ENCODE results near the gene IMMT.
"Not testable (repeated sequence)": the region's sequence is repeated elsewhere in the genome, so short reads cannot be mapped to it uniquely, and the experiment has no call there.

IMMT gene

DNA sequence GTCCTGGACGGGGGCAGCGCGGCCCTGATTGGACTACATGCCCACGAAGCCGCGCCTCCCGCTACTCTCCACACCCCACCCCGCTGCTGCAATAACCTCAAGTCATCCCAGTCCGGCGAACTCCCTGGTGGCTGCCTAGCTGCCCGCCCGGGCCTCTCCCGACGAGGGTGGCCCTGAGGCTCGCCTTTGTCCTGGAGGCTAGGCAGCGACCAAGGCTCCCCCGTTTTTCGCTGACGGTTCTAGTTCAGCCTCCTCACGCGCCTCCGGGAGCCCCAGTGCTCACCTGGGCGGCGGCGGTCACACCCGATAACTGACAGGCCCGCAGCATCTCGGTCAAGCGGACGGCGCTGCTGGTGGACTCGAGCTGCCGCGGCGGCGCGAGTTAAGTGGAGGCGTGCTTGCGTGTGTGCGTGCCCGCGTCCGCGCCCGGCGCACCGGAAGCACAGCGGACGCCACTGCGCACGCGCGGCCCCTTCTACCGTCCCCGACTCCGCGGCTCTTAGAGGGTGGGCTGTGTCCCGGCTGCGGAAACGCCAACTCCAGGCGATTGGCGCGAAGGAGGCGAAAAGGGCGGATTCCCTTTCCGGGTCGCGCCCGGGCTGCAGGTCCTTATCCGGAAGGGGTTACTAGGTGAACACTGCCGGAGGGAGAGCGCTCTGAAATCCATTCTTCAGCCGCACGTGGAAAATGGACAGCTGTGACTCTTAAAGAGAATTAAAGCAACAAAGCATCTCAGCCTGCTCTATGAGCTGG is at the start of gene IMMT:
Gene IMMT, minus strand, starts transcription at position 408 of the 753 bp plus-strand sequence. Its CDS starts 80 bp downstream, at position 328.
- DNase-seq (ENCODE audit: low read depth, low spot score), result peak; percentile 83

DNA sequence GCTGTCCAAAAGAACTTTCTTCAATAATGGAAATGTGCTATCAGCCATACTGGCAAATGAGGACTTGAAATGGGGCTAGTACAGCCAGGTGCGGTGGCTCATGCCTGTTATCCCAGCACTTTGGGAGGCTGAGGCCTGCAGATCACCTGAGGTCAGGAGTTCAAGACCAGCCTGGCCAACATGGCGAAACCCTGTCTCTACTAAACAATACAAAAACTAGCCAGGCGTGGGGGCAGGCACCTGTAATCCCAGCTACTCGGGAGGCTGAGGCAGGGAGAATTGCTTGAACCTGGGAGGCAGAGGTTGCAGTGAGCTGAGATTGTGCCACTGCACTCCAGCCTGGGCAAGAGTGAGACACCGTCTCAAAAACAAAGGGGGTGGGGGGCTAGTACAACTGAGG is 49.5 kb upstream of the IMMT start:
- not testable (repeated sequence) for DNase-seq (ENCODE audit: low read depth, low spot score)

DNA sequence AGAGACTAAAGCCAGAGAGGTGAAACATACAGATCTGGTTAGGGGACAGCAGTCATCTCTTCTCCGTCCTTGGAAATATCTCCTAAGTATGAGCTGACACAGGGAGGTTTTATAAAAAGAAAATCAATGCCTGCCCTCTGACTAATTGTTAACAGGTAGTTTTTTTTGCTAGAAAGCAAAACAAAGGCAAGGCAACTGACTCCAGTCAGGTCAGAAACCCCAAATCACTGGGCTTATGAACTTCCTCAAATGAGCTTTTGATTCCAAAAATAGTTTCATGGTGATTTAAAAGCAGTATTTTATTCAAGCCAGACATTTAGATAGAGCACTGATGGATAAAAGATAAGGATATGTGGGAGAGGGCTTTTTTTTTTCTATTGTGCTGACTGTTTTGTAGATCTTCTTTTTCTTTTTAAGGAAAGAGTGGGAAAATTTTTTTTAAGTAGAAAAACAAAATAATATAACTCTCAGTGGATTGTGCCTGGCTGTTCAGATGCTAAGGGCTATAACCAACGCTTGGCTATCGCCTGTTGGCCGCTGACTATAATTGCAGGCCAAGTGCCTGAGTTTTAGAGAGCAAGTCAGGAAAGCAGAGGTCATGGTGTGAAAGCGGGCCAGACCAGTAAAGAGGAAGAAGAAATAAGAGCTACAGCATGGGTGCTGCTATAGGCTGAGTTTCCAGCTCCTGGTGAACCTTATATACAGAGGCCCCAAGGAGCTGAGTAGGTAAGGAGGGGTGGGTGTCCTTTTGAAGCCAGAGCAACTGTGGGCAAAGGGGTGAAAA is 48.9 kb upstream of the IMMT start:
- no peak for DNase-seq (ENCODE audit: low read depth, low spot score)

DNA sequence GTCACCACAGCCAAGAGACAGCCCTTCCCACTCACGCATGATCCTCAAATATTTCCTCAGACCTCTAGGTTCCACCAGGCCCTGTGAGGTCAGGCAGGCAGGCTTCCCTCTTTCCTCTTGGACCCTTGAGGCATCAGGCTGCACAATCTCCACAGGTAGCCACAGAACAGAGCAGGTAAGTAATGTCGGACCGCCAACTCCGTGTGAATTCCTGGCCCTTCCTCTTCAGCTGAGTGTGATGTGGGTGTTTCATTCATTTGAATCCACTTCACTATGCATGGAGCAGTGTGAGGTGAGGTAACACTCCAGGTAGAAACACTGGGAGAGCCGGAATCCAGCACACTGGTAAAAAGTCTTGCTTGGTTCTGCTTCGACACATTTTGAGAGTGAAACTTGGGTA is 48.0 kb upstream of the IMMT start:
- no peak for DNase-seq (ENCODE audit: low read depth, low spot score)

DNA sequence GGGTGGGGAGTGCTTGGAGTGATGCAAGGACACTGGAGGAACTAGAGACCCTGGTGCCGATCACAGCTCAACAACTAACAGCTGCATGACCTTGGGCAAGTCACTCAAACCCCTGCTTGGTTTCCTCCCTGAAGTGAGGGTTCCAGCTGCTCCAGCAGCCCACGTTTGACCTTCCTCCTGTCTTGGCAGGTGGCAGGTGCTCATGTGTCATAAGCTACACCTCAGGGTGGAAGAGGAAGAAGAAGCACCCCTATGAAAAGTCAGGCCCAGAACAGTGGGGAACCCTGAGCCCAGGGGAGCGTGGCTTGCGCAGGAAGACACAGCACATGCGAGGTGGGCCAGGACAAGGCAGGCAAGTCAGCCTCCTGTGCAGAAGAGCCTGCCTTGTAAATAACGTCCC is 46.3 kb upstream of the IMMT start:
- DNase-seq (ENCODE audit: low read depth, low spot score), result no peak

DNA sequence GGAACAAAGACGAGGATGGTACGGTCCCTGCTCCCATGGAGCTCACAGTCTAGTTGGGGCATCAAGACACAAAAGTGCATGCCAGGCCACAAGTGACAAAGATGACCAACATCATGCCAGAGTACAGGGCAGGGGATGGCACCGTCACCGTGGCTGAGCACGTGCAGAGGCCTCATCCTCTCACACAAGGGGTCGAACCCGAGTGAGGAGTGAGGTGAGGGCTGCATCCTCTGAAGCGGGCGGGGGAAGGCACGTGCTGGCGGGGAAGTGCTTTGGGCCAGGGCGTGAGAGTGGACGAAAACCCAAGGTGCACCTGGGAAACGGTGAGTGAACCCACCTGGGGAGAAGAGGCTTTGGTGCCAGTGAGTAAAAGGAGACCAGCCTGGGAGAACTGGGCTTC is 45.0 kb upstream of the IMMT start:
- no peak for DNase-seq (ENCODE audit: low read depth, low spot score)

DNA sequence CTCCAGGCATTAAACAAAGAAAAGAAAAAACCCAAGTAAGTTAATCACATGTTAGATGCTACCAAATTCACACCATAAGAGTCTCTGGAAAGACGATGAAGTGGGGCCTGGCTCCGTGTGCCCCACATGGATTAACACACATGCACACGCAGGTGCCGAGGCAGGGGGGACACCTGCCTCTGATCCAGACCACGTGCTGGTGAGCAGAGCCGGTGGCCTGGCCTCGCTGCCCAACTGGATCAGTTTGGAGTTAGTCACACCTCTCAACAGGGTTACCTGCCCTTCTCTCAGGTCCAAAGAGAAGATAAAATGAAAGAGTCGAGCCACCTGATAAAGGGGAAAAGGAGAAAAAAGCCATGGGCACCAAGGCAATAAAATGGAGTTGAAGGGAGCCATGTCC is 44.5 kb upstream of the IMMT start:
- DNase-seq (ENCODE audit: low read depth, low spot score), result no peak

DNA sequence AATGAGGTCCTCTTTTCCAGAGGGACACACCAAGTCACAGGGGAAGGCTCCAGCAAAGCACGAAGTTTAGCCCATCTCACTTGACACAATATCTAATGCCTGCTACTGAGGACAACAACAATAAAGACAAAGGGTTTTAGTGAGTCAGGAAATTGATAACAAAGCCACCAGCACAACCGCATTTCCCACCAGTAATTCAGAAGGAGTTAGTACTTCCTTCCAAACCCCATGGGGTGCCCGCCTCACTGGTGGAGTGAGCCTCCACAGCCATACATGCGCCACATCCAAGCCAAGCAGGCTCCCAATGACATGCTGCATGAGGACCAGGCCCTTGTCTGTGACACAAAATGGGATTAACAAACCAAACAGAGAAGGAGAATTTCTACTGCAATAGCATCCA is 44.1 kb upstream of the IMMT start:
- no peak for DNase-seq (ENCODE audit: low read depth, low spot score)

DNA sequence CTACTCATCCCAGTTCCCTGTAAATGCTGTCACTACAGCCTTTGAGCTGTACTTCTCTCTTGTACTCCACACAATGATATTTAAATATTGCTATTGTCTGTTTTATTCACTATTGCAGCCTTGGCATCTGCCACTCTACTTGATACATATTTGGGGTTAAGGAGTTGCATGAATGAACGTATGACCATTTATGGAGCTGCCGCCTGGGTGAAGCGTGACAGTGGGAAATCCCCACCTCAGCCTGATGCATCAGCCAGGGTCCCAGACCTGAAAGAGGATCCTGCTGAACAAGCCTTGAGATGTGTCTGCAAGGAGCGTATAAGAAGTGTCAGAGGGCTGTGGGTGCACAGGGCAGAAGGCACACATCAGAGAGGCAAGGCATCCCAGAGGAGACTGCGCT is 43.1 kb upstream of the IMMT start:
- DNase-seq (ENCODE audit: low read depth, low spot score), result no peak

DNA sequence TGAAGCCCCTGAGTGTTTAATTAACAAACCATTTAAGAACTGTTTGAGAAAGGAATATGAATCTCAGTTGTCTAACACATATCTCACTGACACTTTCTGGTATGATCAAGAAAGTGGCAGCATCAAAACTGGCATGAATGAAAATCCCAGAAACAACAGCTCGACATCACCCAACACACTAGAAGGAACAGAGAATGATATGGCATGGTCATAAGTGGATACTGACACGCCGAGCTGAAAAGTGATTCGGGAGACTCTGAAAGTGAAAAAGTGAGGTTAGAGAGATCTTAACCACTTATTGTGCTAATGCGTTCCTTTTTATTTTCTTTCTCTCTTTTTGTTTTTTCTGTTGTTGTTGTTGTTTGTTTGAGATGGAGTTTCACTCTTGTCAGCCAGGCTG is 41.9 kb upstream of the IMMT start:
- DNase-seq (ENCODE audit: low read depth, low spot score), result no peak

DNA sequence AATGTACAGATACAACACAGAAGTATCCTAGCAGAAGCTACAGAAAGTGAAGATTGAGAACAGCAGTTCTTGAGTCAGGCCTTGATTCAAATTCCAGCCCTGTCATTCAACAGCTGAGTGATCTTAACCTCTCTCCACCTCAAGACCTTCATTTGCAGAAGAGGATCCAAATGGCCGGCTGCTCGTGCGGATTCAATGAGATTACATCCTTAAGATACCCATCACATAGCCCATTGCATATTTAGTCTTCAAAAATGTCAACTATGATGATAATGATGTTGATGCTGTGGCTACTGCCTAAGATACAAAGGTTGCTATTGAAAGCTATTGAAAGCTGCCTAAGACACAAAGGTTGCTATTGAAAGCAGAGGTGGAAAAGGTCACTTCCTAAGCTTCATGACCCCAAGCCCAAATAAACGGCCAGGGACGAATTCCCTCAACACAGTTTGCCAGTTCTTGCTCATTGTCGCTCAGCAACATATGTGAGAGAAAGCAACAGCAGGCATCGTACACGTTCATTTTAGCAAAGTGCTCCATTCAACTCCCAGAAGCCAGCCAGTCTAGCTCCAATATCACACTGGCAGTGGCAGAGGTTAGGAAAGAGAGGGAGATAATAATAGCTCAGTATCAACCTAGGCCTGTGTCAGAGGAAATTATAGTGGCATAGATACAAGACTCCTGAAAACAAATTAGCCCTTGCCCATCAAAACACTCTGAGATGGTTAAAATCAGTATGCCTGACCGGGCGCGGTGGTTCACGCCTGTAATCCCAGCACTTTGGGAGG is 40.1 kb upstream of the IMMT start:
- DNase-seq (ENCODE audit: low read depth, low spot score), result no peak

DNA sequence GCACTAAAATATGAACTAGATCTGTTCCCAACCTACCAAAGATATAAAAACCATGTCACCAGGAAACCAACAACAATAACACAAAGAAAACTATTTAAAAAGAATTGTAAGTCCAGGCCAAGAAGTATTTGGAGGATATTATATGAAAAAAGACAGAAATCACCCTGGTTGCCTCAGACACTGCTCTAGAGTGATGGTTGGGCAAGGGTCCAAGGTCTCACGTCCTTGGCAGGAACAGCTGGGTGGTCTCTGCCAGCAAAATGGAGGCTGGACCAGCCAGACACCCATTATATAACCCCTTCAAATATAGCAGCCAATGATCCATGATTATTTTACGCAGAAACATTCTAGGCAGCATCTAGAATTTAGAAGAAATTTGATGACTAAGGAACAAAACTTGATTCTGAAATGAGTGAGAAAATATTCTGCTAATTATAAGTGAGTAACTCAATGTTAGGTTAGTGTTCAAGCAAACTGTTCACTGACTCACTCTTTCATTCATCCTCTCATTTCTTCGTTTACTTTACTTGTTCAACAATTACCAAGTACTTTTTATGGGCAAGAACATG is 39.4 kb upstream of the IMMT start:
- no peak for DNase-seq (ENCODE audit: low read depth, low spot score)

DNA sequence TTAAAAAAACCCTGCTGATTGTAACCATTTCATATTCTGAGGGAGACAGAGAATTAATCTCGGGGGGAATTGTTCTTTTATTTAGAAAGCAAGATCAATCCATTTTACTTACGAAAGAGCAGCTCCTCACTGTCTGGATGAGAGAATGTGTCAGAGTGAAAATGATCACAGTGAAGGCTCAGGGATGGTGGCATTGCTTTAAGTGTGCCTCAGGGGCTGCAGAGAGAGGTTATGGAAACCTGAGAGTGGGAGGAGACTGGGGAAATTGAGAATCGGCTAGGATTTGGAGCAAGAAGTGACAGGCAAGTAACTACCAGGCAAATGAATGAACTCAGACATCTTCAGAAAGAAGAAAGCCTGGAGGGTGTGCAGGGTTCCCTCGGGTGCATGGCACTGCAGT is 38.2 kb upstream of the IMMT start:
- DNase-seq (ENCODE audit: low read depth, low spot score), result no peak

DNA sequence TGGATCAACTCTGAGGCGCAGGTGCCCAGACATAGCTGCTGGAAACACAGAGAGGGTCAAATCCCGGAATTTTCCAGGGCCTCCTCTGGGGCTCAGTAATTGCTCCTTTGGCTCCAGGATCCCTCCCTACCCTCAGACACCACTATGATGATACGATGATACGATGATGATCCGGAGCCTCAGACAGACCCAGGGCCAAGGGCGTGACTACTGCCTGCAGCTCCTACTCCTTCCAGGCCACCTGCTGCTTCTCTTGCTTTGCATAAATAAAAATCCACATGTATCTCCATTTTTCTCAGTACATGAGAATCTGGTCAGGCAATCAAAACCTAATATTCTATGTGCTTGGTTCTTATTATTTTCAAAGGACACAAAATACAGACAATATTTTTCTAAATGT is 37.6 kb upstream of the IMMT start:
- DNase-seq (ENCODE audit: low read depth, low spot score), result no peak

DNA sequence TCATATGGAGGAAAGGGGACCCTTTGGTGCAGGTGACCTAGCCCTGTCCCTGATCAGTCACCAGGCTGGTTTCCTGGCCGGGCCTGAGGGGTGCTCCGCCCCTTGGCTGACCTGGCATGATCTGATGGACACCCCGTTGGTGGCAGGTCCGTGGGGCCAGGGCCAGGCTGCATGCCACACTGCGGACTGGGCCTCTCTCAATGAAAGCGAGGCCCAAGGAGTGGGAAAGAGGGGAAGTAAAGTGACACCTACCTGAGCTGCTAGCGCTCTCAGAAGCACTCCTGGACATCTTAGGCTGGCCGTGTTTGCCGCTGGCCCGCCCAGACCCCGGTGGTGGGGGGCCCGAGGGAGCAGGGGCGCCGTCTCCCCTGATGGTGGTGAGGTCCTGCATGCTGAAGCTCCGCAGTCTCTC is 37.1 kb upstream of the IMMT start:
- DNase-seq (ENCODE audit: low read depth, low spot score), result no peak

DNA sequence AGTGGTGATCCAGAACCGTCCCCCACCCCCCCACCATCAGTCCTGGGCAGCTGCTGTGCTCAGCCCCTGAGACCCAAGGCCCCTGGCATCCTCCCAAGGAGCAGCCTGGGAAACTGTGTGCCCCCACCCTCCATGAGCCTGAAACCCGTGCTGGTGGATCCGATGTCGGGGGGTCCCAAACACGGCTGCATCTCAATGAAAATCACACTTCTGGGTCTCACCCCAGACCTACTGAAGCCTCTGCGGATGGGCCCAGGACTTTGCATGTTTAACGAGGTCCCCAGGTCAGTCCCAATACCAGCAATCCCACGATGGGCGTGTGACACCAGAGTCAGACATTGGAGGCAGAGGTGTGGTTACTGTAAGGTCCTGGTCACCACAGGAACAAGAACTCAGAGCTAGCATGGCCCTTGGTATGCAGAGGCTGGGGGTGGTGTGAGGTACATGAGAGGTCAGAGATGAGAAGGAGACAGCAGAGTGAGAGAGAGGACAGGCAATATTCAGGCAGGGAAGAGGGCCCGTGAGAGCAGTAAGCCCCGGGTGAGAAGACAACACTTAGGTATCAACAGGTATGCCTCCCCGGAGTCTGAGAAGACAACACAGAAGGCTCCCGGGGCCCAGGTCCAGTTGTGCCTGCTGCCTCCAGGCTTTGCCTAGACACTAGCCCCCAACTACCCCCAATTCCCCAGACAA is 36.6 kb upstream of the IMMT start:
- no peak for DNase-seq (ENCODE audit: low read depth, low spot score)

DNA sequence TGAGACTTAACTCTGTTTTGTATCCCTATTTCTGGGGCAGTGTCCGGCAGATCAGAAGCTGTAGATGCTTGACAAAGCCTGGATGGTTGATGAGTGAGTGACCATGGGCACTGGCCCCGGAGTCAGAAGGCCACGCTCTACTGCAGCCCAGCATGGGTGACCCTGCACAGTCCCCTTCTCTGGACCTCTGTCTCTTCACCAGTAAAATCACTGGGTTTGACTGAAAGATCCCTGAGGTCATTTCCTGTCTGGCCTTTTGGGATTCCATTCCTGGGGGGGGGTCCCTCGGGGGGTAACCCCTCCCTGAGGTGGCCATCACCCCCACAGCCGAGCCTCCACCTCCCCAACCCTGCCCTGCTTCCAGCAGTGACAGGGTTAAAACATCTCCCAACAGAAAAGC is 35.7 kb upstream of the IMMT start:
- DNase-seq (ENCODE audit: low read depth, low spot score), result no peak

DNA sequence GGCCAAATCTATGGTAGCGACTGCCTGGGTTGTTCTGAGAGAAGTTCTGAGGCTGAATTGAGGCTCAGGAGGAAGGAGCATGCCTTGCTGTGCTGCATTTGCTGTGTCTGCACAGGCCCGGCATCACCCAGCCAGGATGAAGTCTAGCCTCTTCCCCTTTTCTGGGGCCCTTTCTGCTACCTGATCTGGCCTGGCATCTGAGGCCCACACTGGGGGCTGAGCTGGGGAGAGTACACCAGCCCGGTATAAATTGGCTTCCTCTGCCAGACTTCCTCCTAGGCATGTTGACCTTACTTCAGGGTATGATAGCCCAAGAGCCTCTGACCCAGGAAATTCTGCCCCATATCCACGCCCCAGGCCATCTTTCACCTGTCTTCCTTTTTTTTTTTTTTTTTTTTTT is 34.0 kb upstream of the IMMT start:
- DNase-seq (ENCODE audit: low read depth, low spot score), result no peak

DNA sequence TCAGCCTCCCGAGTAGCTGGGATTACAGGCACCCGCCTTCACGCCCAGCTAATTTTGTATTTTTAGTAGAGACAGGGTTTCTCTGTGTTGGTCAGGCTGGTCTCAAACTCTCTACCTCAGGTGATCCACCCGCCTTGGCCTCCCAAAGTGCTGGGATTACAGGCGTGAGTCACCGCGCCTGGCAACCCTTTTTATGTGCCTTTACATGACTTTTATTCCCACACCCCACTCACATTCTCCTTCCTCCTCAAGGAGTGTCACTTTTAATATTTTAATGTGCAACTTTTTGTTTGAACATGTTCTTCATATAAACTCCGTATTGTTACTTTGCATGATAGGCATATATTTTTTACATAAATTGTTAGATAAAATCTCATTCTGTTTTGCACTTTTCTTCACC is 33.3 kb upstream of the IMMT start:
- DNase-seq (ENCODE audit: low read depth, low spot score), result not testable (repeated sequence)

DNA sequence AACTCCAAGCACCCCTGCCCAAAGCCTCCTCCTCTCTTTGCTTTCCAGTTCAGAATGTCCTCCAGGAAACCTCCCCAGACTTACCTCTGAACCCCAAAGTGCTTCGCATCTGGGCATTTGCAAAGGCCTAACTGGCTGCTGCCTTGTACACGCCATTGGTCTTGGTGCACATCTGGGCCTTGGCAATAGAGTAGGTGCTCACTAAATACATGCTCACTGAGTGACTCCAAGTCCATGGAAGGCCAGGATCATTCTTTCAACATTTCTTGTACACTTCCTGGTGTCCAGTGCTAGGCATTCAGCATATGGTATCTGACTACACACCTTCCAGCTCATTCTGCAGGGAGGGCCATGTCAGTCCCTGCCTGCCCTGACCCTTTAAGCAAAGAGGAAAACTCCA is 32.4 kb upstream of the IMMT start:
- DNase-seq (ENCODE audit: low read depth, low spot score), result no peak

Measured in activated naive CD8-positive, alpha-beta T cell treated with anti-CD3 and anti-CD28 coated beads, Interleukin-2, amount 50 U/mL, for 16 hours (primary cell).